SU-DHL-6 (cell line): ENCODE measurements around the gene WWOX.

ENCODE experiments used
- CTCF ChIP-seq: fragments of 200-600 bp; sonication (generic); IDR thresholded peaks from one replicate; pipeline ENCODE4 v1.5.1; 2017; ENCODE audit warnings: antibody characterized with exemption, mild to moderate bottlenecking, low read length, moderate library complexity; ENCODE audit not compliant: insufficient read depth, poor library complexity, severe bottlenecking
- EZH2phosphoT487 ChIP-seq: fragments of 200-600 bp; sonication (generic), shearing (Covaris generic); conservative IDR thresholded peaks from 2 replicates; pipeline ENCODE4 v1.6.1; 2018; ENCODE audit warnings: mild to moderate bottlenecking, antibody characterized with exemption, low read length, moderate library complexity, mixed read lengths

- TF ChIP-seq CTCF (no peak), EZH2phosphoT487 (no peak)
These were observed 190.4 kb downstream of the WWOX start for GRCh38 chr16:78289844-78290277.
